ENCODE results near the gene NOXO1.

- TF ChIP-seq CTCF (conservative IDR thresholded peaks at IDR 0.05; ENCODE audit: low read depth, low read length) (no peak), EZH2 (IDR thresholded peaks at IDR 0.05; ENCODE audit: borderline replicate concordance, low read depth, low read length, poor library complexity, severe bottlenecking) (no peak)
Observed at GRCh38 chr16:2015117-2015946, 34.1 kb upstream of the NOXO1 start.

All from A673 (cell line).